ENCODE results near the gene ASB1.
"Not testable (repeated sequence)": the region's sequence is repeated elsewhere in the genome, so short reads cannot be mapped to it uniquely, and the experiment has no call there.

ASB1 gene

GRCh38 chr2:238404406-238405216 is 22.1 kb upstream of the ASB1 start:
- DNase-seq, result peak; percentile 58

GRCh38 chr2:238405217-238405555 is 21.5 kb upstream of the ASB1 start:
- not testable (repeated sequence) for DNase-seq

GRCh38 chr2:238406221-238406997 is 20.3 kb upstream of the ASB1 start:
- DNase-seq, result no peak

GRCh38 chr2:238406998-238407285 is 19.8 kb upstream of the ASB1 start:
- no peak for DNase-seq

- DNase-seq, result no peak
These were observed 19.2 kb upstream of the ASB1 start for GRCh38 chr2:238407566-238407965.

GRCh38 chr2:238408615-238409340 is 17.9 kb upstream of the ASB1 start:
- DNase-seq, result no peak

GRCh38 chr2:238409341-238410199 is 17.2 kb upstream of the ASB1 start:
- no peak for DNase-seq

GRCh38 chr2:238412067-238412767 is 14.5 kb upstream of the ASB1 start:
- DNase-seq, result no peak

GRCh38 chr2:238413368-238413767 is 13.4 kb upstream of the ASB1 start:
- no peak for DNase-seq

- DNase-seq, result no peak
These were observed 11.5 kb upstream of the ASB1 start for GRCh38 chr2:238415036-238415764.

- DNase-seq, result no peak
These were observed 10.8 kb upstream of the ASB1 start for GRCh38 chr2:238415893-238416292.

GRCh38 chr2:238418196-238418998 is 8.3 kb upstream of the ASB1 start:
- DNase-seq, result no peak

- no peak for DNase-seq
These were observed 7.7 kb upstream of the ASB1 start for GRCh38 chr2:238418999-238419546.

- no peak for DNase-seq
These were observed 6.3 kb upstream of the ASB1 start for GRCh38 chr2:238420442-238420841.

GRCh38 chr2:238420878-238421694 is 5.6 kb upstream of the ASB1 start:
- no peak for DNase-seq

- no peak for DNase-seq
These were observed 5.1 kb upstream of the ASB1 start for GRCh38 chr2:238421695-238422035.

GRCh38 chr2:238422285-238422684 is 4.4 kb upstream of the ASB1 start:
- DNase-seq, result no peak

GRCh38 chr2:238422940-238423339 is 3.8 kb upstream of the ASB1 start:
- DNase-seq, result no peak

GRCh38 chr2:238423561-238424312 is 3.0 kb upstream of the ASB1 start:
- DNase-seq, result no peak
